ENCODE results near the gene LGI1.

The LGI1 gene

DNA sequence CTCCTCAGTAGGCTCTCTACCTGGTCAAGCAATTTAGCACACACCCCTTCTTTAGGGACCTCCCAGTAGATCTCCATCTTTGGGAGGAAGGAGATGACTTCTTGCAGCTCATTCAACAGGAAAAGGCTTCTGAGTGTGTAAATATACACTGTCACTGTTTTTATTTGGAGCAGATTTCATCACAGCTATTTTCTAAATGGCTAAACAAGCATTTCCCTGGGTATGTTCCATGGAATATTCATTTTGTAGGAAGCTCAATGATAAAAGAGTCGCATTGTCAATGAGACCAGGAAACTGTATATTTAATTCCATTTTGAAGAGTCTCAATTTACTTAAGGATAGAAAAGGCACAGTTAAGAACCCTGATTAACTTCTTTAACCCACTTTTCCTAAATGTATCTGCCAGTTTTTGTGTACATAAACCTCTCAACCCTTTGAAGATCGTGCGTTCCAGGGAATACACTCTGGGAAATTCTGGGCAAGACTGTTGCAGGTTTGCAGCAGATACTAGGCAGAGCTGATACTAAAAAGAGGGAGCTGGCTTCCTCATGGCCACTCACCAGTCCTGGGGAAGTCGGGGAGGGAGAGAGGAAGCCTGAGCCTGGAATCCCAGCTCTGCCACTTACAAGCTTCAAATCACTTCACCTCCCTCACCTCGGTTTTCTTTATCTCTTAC lies 10.1 kb downstream of the LGI1 start:
- no peak for DNase-seq
- CTCF ChIA-PET = interaction anchor here (1.1 kb wide), 1 partner anchor 48 kb away, joined by 3 read pairs; no protein-coding TSS in a partner anchor
- H3K4me3 Mint-ChIP-seq = no peak overlapping the region

GRCh38 chr10:93768892-93769291 lies 11.2 kb downstream of the LGI1 start:
- Mint-ChIP-seq H3K27me3 (peaks cover 6% of the 10 kb centered on the region), H3K4me1 (no peaks in the 10 kb centered on the region), H3K9me3 (no peaks in the 10 kb centered on the region), H3K36me3 (no peaks in the 10 kb centered on the region), H3K4me3 (no peak overlapping the region), H3K27ac (no peak overlapping the region)
- CTCF ChIA-PET = interaction anchor here (1.1 kb wide), 1 partner anchor 47 kb away, joined by 3 read pairs; no protein-coding TSS in a partner anchor
- DNase-seq = no peak

More for the DNA sequence above, 10.1 kb downstream of the LGI1 start:
- Mint-ChIP-seq H3K9me3 (no peaks in the 10 kb centered on the region), H3K27ac (no peak overlapping the region), H3K36me3 (no peaks in the 10 kb centered on the region), H3K27me3 (peaks cover 11% of the 10 kb centered on the region), H3K4me1 (no peaks in the 10 kb centered on the region)

DNA sequence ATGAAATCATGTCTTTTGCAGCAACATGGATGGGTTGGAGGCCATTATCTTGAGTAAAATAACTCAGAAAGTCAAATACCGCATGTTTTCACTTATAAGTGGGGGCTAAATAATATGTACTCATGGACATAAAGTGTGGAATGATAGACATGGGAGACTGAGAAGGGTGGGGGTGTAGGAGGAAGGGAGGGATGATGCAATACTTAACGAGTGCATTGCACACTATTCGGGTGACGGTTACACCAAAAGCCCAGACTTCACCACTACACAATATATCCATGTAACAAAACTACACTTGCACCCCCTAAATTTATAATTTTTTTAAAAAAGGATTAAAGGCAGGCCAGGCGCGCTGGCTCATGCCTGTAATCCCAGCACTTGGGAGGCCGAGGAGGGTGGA lies 13.6 kb downstream of the LGI1 start:
- no peak for DNase-seq
- Mint-ChIP-seq H3K27me3 (peaks cover 8% of the 10 kb centered on the region), H3K4me3 (no peak overlapping the region), H3K36me3 (no peaks in the 10 kb centered on the region), H3K9me3 (no peaks in the 10 kb centered on the region), H3K4me1 (no peaks in the 10 kb centered on the region), H3K27ac (no peak overlapping the region)
- CTCF ChIA-PET = no interaction called here

DNA sequence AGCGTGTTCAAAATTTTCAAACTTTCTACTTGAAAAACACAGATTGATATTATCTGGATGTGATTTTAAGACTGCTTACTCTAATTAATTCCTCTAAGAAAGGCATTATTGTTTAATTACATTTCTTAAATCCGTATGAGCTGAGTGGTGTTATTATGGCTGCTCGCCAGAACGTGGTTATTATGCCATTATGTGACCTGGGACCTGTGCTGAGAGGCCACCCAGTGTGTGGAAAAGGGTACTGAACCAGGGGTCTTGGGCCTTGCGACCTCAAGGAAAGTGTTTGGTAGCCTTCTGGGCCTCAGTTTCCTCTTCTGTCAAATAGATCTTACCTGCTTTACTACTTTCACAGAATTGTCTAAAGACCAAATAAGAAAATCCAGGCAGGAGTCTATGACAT lies 15.4 kb downstream of the LGI1 start:
- H3K27me3 Mint-ChIP-seq = peaks cover 14% of the 10 kb centered on the region
- no peak for DNase-seq
- CTCF ChIA-PET = no interaction called here
- no peak overlapping the region for H3K4me3 Mint-ChIP-seq
- H3K36me3 Mint-ChIP-seq = no peaks in the 10 kb centered on the region
- H3K4me1 Mint-ChIP-seq = no peaks in the 10 kb centered on the region
- H3K9me3 Mint-ChIP-seq = no peaks in the 10 kb centered on the region
- H3K27ac Mint-ChIP-seq = no peak overlapping the region

DNA sequence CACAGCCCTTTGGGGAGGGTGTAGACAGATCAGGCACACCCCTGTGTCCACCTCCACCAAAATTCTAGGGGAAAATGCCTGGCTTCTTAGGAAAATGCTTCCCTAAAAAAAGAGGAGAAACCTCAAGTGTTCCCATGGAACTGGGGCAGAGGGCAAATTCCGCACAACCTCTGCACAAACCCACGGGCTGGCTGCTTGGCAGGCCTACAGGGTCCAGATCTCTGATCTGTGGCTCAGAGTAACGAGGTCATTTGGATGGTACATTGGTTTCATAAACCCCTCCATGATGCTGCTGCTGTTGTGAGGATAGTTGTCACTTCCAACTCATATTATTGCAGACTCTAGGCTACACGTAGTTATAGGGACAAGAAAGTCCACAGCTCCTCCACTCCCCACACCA lies 16.0 kb downstream of the LGI1 start:
- CTCF ChIA-PET = no interaction called here
- H3K27ac Mint-ChIP-seq = no peak overlapping the region
- no peaks in the 10 kb centered on the region for H3K9me3 Mint-ChIP-seq
- H3K4me1 Mint-ChIP-seq = no peaks in the 10 kb centered on the region
- peaks cover 17% of the 10 kb centered on the region for H3K27me3 Mint-ChIP-seq
- H3K36me3 Mint-ChIP-seq = no peaks in the 10 kb centered on the region
- H3K4me3 Mint-ChIP-seq = no peak overlapping the region
- no peak for DNase-seq

DNA sequence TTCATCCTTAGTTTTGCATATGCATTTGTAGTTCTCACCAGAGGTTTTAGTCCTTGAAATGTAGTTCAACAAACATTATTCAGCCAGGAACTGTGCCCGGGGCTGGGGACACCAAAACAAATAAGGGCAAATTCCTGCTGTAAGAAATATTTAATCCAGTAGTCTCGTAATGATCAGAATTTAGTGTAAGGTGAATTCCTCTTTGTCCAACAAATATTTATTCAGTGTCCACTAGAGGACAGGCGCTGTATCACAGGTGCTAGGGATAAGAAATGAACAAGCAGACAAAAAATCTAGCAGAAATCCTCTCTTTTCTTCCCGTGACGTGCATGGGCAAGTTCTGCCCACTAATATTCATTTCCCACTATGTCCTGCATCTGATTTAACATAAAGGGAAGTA lies 17.6 kb downstream of the LGI1 start:
- DNase-seq = no peak
- H3K9me3 Mint-ChIP-seq = no peaks in the 10 kb centered on the region
- peaks cover 12% of the 10 kb centered on the region for H3K27me3 Mint-ChIP-seq
- H3K27ac Mint-ChIP-seq = no peak overlapping the region
- CTCF ChIA-PET = no interaction called here
- H3K36me3 Mint-ChIP-seq = no peaks in the 10 kb centered on the region
- H3K4me1 Mint-ChIP-seq = no peaks in the 10 kb centered on the region
- H3K4me3 Mint-ChIP-seq = no peak overlapping the region

DNA sequence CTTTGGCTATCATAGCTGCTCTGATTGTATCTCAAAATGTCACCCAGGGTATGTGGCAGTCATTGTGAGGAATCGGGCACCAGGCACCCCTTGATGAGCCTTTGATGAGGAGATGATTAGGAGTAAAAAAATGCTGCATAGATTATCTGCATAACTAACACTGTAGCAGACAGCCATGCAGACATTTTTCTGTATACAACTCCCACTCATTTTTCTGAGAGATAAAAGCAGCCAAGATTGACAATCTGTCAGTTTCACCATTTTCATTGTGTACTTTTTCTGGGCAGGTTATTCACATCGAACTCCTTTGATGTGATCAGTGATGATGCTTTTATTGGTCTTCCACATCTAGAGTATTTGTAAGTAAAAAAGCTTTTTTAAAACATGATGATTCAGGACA lies 19.4 kb downstream of the LGI1 start:
- Mint-ChIP-seq H3K9me3 (no peaks in the 10 kb centered on the region), H3K27me3 (peaks cover 12% of the 10 kb centered on the region), H3K4me1 (no peaks in the 10 kb centered on the region), H3K4me3 (no peak overlapping the region), H3K36me3 (no peaks in the 10 kb centered on the region), H3K27ac (no peak overlapping the region)
- CTCF ChIA-PET = no interaction called here
- DNase-seq = no peak

DNA sequence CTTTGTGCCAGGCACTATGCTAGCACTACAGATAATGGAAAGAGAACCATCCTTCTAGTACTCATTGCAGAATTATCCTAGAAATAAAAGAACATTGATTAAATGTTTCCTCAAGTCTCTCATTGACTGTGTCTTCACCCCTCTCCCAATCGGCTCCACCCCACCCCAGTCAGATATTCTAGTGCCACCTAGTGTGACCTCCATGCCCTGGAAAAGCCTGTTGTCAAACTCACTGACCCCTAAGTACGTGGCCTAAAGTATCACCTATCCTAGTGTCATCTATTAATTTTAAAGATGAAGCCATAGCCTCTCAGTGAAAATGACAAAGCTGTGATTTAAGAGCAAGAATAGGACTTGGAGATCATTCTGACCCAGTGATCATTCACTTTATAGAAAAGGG lies 26.3 kb downstream of the LGI1 start:
- Mint-ChIP-seq H3K27ac (no peak overlapping the region), H3K4me3 (no peak overlapping the region), H3K27me3 (peaks cover 6% of the 10 kb centered on the region), H3K36me3 (no peaks in the 10 kb centered on the region), H3K4me1 (no peaks in the 10 kb centered on the region), H3K9me3 (no peaks in the 10 kb centered on the region)
- CTCF ChIA-PET = no interaction called here
- no peak for DNase-seq

DNA sequence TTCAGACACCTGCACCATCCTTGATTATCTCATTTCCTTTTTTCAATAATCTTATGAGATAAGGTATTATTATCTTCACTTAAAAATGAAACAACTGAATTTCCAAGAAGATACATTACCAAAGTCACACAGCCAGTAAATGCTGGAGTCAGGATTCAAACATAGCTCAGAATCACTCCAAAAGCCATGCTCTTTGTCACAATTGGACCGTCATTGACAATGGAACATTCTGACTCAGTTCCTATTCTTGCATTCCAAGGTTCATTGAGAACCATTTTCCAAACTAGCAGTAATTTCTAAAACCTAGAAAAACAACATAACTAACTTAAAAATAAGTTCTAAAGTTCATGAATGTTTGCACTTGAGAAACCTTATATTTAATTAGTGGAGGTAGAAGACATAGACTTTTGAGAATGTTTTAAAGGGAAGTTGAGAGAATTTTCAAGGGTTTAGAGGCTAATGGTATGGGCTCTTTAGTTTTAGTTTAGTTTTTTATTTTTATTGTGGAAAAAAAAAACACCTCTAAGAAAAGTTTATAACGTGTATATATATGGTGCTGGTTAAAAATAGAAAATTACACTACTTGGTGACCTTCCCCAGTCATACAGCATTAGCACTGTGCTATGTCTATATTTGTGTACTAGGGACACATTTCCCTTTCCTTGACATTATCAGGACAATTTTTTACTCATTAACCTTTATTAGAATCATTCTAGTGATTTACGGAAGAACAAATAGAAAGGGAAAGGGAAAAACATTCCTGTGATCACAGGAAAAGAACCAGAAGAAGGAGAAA lies 30.9 kb downstream of the LGI1 start:
- H3K36me3 Mint-ChIP-seq = no peaks in the 10 kb centered on the region
- no peaks in the 10 kb centered on the region for H3K9me3 Mint-ChIP-seq
- H3K4me1 Mint-ChIP-seq = no peaks in the 10 kb centered on the region
- CTCF ChIA-PET = no interaction called here
- no peak for DNase-seq
- peaks cover 10% of the 10 kb centered on the region for H3K27me3 Mint-ChIP-seq
- no peak overlapping the region for H3K4me3 Mint-ChIP-seq
- H3K27ac Mint-ChIP-seq = no peak overlapping the region

DNA sequence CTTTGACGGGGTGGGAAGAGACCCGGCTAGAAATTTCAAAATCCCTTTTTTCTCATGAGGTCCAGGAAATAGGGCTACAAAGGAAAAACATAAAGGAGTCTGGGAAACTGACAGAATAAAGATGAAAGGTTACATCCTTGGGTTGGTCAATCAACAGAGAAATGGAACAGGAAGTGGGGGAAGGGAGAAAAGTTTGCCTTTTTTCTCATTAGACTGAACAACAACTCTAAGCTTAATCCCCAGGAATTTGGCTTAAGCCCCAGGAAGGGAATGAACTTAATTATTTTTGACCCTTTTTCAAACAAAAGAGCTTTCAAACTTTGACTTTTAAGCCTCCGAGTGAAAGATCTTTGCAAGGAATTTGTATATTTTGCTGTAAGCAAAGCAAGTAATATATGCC lies 32.7 kb downstream of the LGI1 start:
- no peak for DNase-seq
- CTCF ChIA-PET = no interaction called here
- no peak overlapping the region for H3K4me3 Mint-ChIP-seq
- H3K36me3 Mint-ChIP-seq = no peaks in the 10 kb centered on the region
- H3K27ac Mint-ChIP-seq = no peak overlapping the region
- no peaks in the 10 kb centered on the region for H3K9me3 Mint-ChIP-seq
- peaks cover 10% of the 10 kb centered on the region for H3K27me3 Mint-ChIP-seq
- no peaks in the 10 kb centered on the region for H3K4me1 Mint-ChIP-seq

GRCh38 chr10:93796167-93796566 lies 38.4 kb downstream of the LGI1 start:
- H3K36me3 Mint-ChIP-seq = no peaks in the 10 kb centered on the region

GRCh38 chr10:93797825-93798224 lies 40.1 kb downstream of the LGI1 start:
- H3K27ac Mint-ChIP-seq = no peak overlapping the region
- H3K4me3 Mint-ChIP-seq = no peak overlapping the region
- peaks cover 9% of the 10 kb centered on the region for H3K27me3 Mint-ChIP-seq
- H3K36me3 Mint-ChIP-seq = no peaks in the 10 kb centered on the region
- CTCF ChIA-PET = no interaction called here
- H3K9me3 Mint-ChIP-seq = no peaks in the 10 kb centered on the region
- H3K4me1 Mint-ChIP-seq = no peaks in the 10 kb centered on the region
- DNase-seq = no peak

More at GRCh38 chr10:93796167-93796566, 38.4 kb downstream of the LGI1 start:
- H3K27me3 Mint-ChIP-seq = no peaks in the 10 kb centered on the region
- no peak for DNase-seq
- CTCF ChIA-PET = no interaction called here
- no peaks in the 10 kb centered on the region for H3K4me1 Mint-ChIP-seq
- no peak overlapping the region for H3K4me3 Mint-ChIP-seq
- no peaks in the 10 kb centered on the region for H3K9me3 Mint-ChIP-seq
- no peak overlapping the region for H3K27ac Mint-ChIP-seq

DNA sequence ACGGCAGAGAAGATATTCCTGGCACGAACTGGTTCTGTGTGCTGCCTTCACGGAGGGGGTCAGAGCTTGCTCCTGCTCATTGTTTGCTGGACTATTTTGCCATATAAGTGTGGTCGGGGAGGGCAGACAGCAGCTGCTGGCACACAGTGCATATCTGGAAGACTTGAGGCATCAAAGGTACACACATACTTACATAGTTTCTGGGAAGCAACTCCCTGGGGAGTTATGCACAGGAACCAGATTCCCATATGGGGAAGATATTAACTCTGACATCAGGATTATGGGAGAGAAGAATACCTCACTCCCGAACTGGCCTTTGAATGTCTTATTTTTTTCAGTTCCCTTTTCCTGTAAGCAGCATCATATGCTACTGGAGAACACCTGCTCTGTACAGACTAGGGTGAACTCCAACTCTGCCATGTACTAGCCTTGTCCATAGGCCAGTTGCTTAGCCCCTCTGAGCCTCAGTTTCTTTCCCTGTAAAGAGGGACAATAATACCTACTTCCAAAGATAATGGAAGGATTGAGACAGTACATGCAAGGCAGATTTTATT lies 41.5 kb downstream of the LGI1 start:
- no peak for DNase-seq
- CTCF ChIA-PET = no interaction called here
- no peaks in the 10 kb centered on the region for H3K9me3 Mint-ChIP-seq
- H3K36me3 Mint-ChIP-seq = no peaks in the 10 kb centered on the region
- H3K27me3 Mint-ChIP-seq = peaks cover 15% of the 10 kb centered on the region
- H3K27ac Mint-ChIP-seq = no peak overlapping the region
- H3K4me1 Mint-ChIP-seq = no peaks in the 10 kb centered on the region
- H3K4me3 Mint-ChIP-seq = no peak overlapping the region

DNA sequence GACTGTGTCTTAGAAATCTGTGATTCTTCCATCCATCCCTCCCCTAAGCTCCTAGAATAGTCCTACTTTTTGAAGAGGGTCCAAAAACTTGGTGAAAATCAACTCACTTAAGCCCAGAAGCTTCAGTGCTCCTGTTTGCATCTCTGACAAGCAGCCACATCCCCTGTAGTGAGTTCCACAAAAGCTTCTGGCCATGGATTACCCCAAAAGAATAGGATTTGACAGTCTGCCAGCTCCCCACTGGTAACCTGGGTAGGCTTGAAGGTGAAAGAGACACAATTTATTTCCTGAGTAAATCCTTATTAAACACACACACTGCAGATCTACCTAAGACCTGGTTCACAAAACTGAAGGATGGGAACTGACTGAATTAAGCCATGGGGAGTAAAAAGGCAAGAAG lies 46.5 kb downstream of the LGI1 start:
- no peaks in the 10 kb centered on the region for H3K4me1 Mint-ChIP-seq
- no peak overlapping the region for H3K27ac Mint-ChIP-seq
- no peaks in the 10 kb centered on the region for H3K36me3 Mint-ChIP-seq
- H3K9me3 Mint-ChIP-seq = no peaks in the 10 kb centered on the region
- no peak overlapping the region for H3K4me3 Mint-ChIP-seq
- H3K27me3 Mint-ChIP-seq = peaks cover 19% of the 10 kb centered on the region
- no peak for DNase-seq
- CTCF ChIA-PET = no interaction called here

DNA sequence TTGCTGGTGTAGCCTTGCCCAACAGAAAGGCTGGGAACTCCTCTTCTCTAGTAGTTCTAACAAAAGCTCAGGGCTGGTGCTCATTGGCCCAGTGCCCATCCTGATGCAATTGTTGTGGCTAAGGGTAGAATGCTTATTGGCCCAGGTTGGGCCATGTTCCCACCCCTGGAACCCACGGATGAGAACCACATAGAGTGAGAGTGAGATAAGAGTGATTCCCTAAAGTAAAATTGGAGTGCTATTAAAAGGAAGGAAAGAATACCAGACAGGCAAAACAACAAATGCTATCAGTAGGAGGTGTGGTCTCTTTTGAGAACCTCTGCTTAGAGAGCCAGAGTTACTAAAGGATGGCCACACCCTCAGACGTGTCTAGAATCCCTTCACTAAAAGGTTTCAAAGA lies 49.2 kb downstream of the LGI1 start:
- H3K36me3 Mint-ChIP-seq = no peaks in the 10 kb centered on the region

More for the DNA sequence above, 49.2 kb downstream of the LGI1 start:
- Mint-ChIP-seq H3K27ac (no peak overlapping the region), H3K4me3 (no peak overlapping the region), H3K4me1 (no peaks in the 10 kb centered on the region), H3K27me3 (peaks cover 15% of the 10 kb centered on the region), H3K9me3 (no peaks in the 10 kb centered on the region)
- CTCF ChIA-PET = interaction anchor here (1.0 kb wide), 2 partner anchors 9 to 637 kb away, joined by 3 to 5 read pairs; no protein-coding TSS in a partner anchor
- no peak for DNase-seq
